ENCODE data around the gene PRR14L.
"Not testable (repeated sequence)": the region's sequence is repeated elsewhere in the genome, so short reads cannot be mapped to it uniquely, and the experiment has no call there.

The PRR14L gene

DNA sequence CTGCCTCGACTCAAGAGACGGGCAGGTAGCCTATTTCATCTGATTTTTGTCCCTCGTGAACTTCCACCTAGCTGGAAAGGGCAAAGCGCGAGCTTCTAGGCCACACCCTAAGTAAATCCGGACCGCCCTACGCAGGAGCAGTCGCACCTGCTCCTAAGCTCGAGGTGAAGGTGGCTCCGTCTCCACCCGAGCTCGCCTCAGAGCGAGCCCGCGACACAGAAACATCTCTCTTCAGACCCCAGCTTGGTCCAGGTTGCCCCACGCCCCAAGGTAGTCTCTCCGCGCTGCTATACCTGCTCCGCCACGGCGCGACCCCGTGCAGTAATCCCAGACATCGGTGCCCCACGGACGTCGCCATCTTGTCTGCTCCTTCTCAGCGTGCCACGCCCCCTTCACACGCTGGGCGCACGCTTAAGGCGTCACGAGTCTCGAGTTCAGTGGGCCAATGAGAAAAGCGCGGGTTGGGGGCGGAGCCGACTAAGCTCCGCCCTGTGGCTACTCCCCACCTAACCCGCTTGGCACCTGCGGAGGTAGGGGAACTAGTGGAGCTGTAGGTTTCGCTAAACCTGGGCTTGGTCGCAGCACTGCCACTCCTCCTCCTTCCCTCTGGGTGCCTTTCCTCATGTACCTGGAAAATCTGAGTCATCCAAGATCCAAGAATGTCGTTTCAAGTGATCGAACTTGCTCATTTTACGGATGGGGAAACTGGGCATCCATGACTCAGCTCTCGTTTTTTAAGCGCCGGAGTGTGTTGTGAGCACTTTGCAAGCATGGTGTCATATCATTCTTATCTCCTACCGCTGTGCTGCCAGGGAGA, 87.9 kb downstream of the PRR14L start, which contains the start of gene PISD:
PISD (minus strand) TSS at position 365 of the 817 bp plus-strand sequence; CDS start at position 358, 7 bp downstream.
- TF ChIP-seq, protein P1, sequence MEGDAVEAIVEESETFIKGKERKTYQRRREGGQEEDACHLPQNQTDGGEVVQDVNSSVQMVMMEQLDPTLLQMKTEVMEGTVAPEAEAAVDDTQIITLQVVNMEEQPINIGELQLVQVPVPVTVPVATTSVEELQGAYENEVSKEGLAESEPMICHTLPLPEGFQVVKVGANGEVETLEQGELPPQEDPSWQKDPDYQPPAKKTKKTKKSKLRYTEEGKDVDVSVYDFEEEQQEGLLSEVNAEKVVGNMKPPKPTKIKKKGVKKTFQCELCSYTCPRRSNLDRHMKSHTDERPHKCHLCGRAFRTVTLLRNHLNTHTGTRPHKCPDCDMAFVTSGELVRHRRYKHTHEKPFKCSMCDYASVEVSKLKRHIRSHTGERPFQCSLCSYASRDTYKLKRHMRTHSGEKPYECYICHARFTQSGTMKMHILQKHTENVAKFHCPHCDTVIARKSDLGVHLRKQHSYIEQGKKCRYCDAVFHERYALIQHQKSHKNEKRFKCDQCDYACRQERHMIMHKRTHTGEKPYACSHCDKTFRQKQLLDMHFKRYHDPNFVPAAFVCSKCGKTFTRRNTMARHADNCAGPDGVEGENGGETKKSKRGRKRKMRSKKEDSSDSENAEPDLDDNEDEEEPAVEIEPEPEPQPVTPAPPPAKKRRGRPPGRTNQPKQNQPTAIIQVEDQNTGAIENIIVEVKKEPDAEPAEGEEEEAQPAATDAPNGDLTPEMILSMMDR (IDR thresholded peaks at IDR 0.05; ENCODE audit: insufficient read depth, low read length, missing control alignments), result no peak
- POLR2A ChIA-PET, result interaction anchor here (0.8 to 1.3 kb wide), 3 partner anchors 15 to 91 kb away, joined by 3 to 4 read pairs (median 3); partner anchors contain the start of gene DEPDC5
- peak within 1 kb of the TSS; percentile 98 for H3K4me3 ChIP-seq (ENCODE audit: low read depth, low read length)
- CTCF ChIA-PET, result interaction anchor here (0.9 to 8.8 kb wide), 10 partner anchors 10 to 308 kb away, joined by 3 to 133 read pairs (median 4); no protein-coding TSS in a partner anchor
- DNase-seq (ENCODE audit: low read depth, low spot score), result no peak

- ChIA-PET CTCF (interaction anchor here (0.5 to 8.8 kb wide), 10 partner anchors 11 to 309 kb away, joined by 3 to 133 read pairs (median 5); no protein-coding TSS in a partner anchor), POLR2A (interaction anchor here (0.8 to 1.1 kb wide), 2 partner anchors 16 to 92 kb away, joined by 3 read pairs; partner anchors contain the start of gene DEPDC5)
- not testable (repeated sequence) for DNase-seq (ENCODE audit: low read depth, low spot score)
- H3K4me3 ChIP-seq (ENCODE audit: low read depth, low read length), result peak overlapping the region; percentile 98
Measured at GRCh38 chr22:31660860-31661341, 89.0 kb downstream of the PRR14L start.

DNA sequence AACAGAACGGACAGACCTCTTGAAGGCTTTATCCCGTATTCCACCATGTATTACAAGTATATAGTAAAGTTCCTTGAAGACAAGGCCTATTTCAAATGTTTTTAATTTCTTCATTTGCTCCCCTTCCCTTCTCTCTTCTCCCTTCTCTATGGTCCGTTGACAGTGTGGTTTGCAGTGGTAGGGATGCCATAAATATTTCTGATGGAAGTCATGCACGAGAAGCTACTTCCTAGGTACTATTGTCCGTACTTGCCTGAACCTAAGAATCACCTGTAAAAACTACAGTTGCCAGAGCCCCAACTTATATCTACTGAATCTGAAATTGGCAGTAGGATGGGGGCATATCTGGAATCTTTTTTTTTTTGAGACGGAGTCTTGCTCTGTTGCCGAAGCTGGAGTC, 90.7 kb downstream of the PRR14L start:
- CTCF ChIA-PET, result interaction anchor here (1.3 to 1.5 kb wide), 2 partner anchors 9 to 25 kb away, joined by 3 to 4 read pairs; no protein-coding TSS in a partner anchor
- no peak overlapping the region for H3K4me3 ChIP-seq (ENCODE audit: low read depth, low read length)
- TF ChIP-seq, protein P1 (IDR thresholded peaks at IDR 0.05; ENCODE audit: insufficient read depth, low read length, missing control alignments), result no peak
- no peak for DNase-seq (ENCODE audit: low read depth, low spot score)
- POLR2A ChIA-PET, result no interaction called here

DNA sequence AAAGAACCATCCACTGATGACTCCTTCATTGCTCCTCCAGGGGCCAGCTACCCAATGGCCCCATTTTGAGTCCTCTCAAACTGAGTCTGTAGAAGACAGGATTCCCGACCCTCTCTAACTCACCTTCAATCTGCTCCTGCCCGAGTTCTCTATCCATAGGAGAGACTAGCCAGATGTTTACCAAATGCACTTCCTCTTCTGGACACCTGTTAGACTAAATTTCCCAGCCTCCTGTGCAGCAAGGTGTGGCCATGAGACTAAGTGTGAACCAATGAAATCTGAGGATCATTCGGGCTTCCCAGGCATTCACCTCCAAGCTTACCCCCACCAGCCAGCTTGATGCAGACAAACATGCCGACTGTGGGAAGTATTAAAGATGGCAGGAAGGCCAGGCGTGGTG, 95.5 kb downstream of the PRR14L start:
- TF ChIP-seq, protein P1 (IDR thresholded peaks at IDR 0.05; ENCODE audit: insufficient read depth, low read length, missing control alignments), result no peak
- CTCF ChIA-PET, result interaction anchor here (0.7 to 2.2 kb wide), 5 partner anchors 11 to 316 kb away, joined by 3 to 8 read pairs (median 5); no protein-coding TSS in a partner anchor
- H3K4me3 ChIP-seq (ENCODE audit: low read depth, low read length), result no peak overlapping the region
- POLR2A ChIA-PET, result no interaction called here
- DNase-seq (ENCODE audit: low read depth, low spot score), result no peak

- POLR2A ChIA-PET, result no interaction called here
- no peak overlapping the region for H3K4me3 ChIP-seq (ENCODE audit: low read depth, low read length)
- DNase-seq (ENCODE audit: low read depth, low spot score), result no peak
- CTCF ChIA-PET, result interaction anchor here (0.7 to 2.2 kb wide), 5 partner anchors 12 to 316 kb away, joined by 3 to 8 read pairs (median 3); no protein-coding TSS in a partner anchor
- TF ChIP-seq, protein P1 (IDR thresholded peaks at IDR 0.05; ENCODE audit: insufficient read depth, low read length, missing control alignments), result no peak
Measured at GRCh38 chr22:31653944-31654343, 96.0 kb downstream of the PRR14L start.

- CTCF ChIA-PET, result interaction anchor here (0.8 to 2.2 kb wide), 5 partner anchors 9 to 317 kb away, joined by 3 to 8 read pairs (median 3); partner anchors contain the start of gene PISD
Measured at GRCh38 chr22:31652911-31653684, 96.8 kb downstream of the PRR14L start.

More at GRCh38 chr22:31652911-31653684, 96.8 kb downstream of the PRR14L start:
- DNase-seq (ENCODE audit: low read depth, low spot score), result no peak
- POLR2A ChIA-PET, result no interaction called here
- TF ChIP-seq, protein P1 (IDR thresholded peaks at IDR 0.05; ENCODE audit: insufficient read depth, low read length, missing control alignments), result no peak
- H3K4me3 ChIP-seq (ENCODE audit: low read depth, low read length), result no peak overlapping the region
